HG02571 (cell line): ENCODE data around the gene DRAM1.
A peak's percentile ranks its signal among the peaks of the same experiment; 100 is the strongest.
"Not testable (repeated sequence)": the region's sequence is repeated elsewhere in the genome, so short reads cannot be mapped to it uniquely, and the experiment has no call there.

ENCODE experiments used
- ATAC-seq: cut with Tn5 transposase; IDR thresholded peaks from one replicate; pipeline ENCODE4 v1.9.1; 2021; ENCODE audit warnings: mild to moderate bottlenecking, moderate library complexity; ENCODE audit not compliant: unreplicated experiment

DRAM1 gene

DNA sequence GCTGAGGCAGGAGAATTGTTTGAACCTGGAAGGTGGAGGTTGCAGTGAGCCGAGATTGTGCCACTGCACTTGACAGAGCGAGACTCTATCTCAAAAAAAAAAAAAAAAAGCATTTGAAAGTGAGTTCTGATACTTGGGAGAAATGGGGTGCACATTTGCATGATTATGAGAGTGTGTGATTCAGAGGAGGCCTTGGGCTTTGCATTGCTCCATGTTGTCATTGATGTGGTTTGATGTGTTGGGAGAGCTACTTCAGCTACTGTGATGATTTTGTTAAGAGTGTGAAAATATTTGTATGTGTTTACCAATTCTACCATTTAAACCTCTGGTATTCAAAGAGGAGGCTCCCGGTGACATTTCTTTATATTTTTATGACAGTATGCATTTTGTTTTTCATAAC, 24.4 kb downstream of the DRAM1 start:
- ATAC-seq: no peak

DNA sequence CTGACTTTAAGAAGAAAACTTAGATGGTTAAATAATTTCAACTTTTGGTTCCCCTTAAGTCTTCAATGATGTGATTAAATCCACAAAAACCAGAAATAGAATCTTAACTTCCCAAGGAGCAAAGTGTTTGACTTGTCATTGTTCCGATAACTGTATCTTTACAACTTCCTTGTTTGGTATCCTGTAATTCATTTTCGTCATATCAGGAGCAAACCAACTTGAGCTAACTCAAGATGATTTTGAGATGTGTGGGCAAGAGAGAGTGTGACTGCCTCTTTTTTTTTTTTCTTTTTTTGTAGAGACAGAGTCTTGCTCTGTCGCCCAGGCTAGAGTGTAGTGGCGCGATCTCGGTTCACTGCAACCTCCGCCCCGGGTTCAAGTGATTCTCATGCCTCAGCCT, 25.3 kb downstream of the DRAM1 start:
- ATAC-seq: no peak

DNA sequence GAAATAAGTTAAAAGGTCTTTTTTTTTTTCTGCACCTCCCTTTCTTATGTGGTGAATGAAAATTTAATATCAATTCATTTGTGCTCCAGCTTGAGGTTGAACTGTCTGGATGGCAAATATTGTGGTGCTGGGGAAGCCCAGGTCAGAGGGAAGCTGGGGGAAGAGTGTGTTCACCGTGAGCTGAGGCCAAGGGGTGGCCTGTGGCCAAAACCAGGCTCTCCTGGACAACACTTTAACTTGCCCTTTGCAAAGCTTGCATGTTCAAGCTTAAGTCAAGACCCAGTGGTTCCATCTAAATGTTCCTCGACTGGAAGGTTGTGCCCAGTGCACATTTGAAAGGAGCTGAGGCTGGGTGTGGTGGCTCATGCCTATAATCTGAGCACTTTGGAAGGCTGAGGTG, 28.8 kb downstream of the DRAM1 start:
- no peak for ATAC-seq

DNA sequence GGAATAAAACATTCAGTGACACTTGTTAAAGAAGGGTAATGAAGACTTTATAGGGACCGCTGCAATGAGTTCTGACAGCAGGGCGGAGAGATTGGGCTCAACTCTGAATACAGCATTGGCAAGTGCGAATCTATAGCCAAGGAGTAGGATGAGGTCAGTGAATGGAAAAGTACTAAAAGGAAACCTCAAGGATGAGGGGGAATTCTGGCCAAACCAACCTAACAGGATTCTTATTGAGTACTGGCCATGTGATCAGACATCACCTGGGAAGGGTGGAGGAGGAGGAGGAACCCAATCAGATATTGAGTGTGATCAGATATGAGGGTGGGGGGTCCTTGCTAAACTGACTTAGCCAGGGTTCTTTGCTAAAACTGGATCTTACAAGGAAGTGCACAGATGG, 31.0 kb downstream of the DRAM1 start:
- no peak for ATAC-seq

DNA sequence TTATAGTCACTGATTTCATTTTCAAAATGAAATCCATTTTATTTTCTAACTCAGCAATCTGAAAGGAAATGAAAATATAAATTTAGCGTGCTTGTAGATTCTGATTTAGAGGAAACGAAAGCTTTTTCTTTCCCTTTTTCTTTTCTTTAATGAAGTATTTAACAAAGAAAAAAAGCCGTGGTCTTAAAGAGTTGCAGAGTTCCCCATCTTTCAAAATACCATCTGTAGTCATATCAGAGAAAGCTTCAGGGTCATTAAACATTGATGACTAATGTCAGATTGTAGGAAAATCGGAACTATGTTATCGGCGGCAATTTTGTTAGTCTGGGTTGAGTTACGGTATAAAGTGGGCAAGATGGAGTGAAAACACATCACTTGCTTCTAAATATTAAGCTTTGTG, 32.3 kb downstream of the DRAM1 start:
- ATAC-seq: no peak

DNA sequence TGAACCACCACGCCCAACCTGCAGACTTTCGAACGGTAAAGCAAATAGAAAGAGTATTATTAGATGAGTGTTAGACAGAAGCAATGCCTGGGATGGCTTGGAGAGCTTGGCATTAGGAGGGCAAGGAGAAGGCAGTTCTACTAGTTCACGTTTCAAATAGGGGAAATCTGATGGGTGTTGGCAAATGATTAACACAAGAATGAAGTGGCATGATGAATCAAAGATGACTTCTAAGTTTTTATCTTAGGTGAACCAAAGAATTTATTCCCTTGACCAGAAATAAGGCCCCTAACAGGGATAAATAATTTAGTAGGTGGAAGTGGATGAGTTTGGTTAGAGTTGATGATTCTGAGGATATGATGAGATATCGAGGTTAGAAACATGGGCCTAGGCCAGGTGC, 38.5 kb downstream of the DRAM1 start:
- ATAC-seq: no peak

DNA sequence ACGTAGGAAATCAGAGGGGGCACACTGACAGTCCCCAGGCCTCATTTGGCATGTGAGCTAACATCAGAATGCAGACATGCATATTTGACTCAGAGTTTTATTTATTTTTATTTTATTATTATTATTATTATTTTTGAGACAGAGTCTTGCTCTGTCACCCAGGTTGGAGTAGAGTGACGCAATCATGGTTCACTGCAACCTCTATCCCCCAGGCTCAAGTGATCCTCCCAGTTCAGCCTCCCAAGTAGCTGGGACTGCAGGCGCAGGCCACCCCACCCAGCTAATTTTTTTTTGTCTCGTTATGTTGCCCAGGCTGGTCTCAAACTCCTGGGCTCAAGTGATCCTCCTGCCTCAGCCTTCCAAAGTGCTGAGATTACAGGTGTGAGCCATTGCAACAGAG, 41.4 kb downstream of the DRAM1 start:
- not testable (repeated sequence) for ATAC-seq

DNA sequence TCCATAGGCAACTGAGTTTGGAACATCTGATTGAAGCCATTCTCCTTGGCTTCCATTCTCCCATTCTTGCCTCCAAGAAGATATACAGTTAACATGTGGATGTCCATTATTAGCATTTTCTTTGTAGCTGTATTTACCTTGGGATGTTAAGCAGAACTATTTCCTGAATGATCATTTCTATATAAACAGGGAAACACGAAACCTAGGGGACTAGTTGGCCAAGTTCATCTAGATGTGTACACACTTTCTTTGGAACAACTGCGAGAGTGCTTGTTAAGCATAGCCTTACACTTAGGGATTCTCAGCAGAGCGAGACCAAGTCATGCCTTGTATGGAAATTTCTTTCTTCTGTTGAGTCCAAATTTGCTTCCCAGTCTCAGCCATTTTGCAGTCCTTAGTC, 42.1 kb downstream of the DRAM1 start:
- ATAC-seq: no peak

DNA sequence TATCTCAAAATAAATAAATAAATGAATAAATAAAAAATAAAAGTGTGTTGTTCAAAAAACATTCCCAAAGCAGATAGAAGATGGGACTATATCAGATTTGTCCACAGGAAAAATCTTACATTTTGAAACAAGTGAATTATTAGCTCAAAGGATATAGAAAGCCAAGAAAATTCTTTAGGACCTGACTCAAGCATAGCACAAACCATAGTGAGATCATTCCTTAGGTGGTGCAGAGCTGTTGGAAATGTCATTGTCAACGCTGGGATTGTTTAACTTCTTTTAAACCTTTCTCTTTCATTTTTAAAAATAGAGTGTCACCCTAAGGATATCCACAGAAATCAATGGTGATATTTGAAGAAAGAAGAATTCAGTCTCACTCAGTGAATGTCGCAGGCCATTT, 43.5 kb downstream of the DRAM1 start:
- ATAC-seq: no peak

DNA sequence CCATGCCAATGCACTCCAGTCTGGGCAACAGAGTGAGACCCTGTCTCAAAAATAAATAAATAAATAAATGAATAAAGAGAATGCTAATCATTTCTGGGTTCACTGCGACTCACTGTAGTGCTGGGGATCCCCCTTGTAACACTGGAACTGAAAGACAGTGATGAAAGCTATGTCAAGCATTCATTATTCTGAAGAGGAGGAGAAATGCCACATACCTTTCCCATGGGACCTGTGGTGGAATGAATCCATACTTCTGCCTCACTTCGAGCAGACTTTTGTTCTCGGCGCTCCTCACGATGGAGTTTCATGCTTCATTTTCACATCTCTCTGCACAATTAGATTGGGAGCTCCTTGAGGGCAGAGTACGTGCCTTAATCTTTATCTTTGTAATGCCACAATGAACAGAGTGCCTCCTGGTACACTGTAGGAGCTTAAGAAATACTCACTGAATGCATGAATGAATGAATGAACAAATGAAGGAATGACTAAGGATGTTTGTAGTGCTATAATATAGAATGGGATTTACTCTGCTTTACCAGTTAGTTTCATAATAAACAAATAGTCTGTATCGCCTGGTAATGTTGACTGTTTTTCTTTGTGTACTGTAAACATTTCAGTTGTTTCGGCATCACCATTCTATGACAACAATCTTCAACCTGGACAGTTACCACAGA, 45.8 kb downstream of the DRAM1 start:
- no peak for ATAC-seq

DNA sequence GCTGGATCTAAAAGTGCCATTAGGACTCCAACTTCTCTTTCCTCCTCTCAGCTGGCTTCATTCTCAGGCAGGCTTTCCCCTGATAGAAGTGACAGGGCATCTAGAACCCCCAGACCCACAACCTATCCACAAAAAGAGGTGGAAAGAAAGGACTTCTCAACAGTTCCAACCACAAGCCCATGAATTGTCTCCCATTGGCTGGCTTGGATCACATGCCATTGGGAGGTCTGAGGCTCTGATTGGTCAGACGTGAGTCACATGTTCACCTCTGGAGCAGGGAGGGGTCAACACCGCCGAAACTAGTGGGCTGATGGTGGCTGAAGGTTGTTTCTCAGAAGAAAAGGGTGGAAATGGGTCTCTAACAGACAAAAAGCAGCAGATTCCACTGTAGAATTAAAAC, 47.2 kb downstream of the DRAM1 start:
- ATAC-seq: no peak

DNA sequence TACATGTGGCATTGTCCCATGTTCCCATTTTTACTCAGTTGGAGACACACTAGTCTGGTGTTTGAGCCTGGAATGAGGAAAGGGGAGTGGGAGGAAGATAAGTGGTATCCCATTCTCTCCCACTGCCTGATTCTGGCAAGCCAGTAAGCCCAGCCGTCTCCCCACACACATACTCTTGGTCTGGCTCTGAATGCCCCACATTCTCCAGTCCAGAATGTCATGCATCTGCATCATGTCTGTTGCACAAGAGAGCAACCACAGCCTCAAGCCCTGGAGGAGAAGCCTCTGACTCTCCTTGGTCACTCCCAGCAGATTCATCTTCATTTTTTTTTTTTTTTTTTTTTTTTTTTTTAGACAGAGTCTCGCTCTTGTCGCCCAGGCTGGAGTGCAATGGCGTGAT, 48.0 kb downstream of the DRAM1 start:
- ATAC-seq: no peak

DNA sequence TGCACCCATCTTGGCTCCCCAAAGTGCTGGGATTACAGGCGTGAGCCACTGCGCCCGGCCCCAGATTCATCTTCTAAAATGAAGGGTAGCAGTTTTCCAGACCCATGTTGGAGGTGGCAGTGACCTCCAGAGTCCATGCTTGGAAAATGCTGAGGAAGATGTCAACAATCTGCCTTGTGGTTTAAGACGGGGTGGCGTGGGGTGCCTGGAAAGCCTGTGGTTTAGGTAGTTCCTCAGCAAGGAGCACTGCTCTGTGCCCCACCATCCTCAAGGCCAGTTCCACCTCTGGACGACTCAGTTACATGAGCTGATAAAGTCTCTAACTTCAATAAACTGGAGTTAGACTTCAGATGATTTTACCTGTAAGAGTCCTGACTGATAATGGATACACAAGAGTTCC, 48.6 kb downstream of the DRAM1 start:
- no peak for ATAC-seq

DNA sequence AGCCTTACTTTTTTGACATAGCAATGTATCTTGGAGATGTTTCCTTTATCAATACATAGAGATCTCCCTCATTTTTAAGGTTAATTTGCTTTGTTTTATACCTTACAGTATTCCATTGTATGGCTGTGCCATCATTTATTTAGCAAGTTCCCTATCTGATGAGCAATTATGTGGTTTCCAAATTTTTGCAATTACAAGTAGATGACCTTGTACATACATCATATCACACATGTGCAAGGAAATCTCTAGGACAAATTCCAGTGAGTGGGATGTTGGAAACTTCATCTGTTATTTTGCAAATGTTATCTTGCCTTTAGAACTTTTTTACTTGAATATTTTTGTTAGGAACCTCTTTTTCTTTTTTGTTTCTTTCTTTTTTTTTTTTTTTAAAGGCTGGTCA, 49.7 kb downstream of the DRAM1 start:
- no peak for ATAC-seq

DNA sequence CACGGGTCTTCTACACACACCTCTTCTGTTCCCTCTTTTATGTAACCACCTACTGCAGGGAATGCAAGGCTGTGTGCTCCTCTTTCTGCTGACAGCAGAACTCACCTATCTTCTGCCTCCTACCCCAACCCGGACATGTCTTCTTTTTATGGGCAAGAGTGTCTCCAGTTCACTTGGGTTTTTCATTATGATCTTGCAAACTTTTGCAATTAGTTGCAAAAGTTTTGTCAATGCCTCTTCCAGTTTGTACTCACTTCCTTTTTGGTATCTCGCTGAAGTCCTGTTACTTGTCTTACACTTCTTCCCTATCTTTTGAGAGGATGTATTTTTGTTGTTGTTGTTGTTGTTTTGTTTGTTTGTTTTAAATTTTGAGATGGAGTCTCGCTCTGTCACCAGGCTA, 50.6 kb downstream of the DRAM1 start:
- ATAC-seq: no peak

DNA sequence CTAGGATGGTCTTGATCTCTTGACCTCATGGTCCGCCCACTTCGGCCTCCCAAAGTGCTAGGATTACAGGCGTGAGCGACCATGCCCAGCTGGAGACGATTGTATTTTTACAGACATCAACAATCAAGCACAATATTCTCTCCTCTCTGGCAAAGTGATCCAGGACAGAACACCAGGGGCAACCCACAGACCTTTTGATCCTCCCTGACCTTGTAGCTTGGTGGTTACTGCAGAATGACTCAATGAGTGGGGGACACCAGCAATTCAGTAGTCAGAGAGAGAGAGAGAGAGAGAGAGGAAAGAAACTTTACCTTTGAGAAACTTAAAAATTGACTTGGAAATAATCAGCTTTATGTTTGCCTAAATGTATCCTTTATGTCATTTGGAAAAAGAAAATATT, 51.2 kb downstream of the DRAM1 start:
- no peak for ATAC-seq

DNA sequence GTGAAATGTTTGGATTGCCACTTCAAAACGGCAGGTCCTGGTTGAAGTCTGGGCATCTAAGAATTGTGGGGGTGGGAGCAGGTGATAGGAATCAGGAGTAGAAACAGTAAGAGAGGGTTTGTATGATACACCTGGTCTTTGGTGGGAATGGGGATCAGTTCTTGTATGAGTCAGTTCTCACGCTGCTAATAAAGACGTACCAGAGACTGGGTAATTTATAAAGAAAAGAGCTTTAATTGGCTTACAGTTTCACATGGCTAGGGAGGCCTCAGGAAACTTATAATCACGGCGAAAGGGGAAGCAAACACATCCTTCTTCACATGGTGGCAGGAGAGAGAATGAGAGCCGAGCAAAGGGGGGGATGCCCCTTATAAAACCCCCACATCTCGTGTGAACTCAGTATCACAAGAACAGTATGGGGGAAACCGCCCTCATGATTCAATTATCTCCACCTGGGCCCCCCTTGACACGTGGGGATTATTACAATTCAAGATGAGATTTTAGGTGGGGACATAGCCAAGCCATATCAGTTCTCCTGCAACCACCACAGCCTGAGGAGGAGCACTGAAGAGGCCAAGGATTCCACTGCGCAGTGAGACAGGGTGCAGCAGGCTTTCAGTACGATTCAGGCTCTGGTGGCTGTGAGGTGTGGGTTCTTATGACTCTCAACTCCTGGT, 52.1 kb downstream of the DRAM1 start:
- no peak for ATAC-seq

DNA sequence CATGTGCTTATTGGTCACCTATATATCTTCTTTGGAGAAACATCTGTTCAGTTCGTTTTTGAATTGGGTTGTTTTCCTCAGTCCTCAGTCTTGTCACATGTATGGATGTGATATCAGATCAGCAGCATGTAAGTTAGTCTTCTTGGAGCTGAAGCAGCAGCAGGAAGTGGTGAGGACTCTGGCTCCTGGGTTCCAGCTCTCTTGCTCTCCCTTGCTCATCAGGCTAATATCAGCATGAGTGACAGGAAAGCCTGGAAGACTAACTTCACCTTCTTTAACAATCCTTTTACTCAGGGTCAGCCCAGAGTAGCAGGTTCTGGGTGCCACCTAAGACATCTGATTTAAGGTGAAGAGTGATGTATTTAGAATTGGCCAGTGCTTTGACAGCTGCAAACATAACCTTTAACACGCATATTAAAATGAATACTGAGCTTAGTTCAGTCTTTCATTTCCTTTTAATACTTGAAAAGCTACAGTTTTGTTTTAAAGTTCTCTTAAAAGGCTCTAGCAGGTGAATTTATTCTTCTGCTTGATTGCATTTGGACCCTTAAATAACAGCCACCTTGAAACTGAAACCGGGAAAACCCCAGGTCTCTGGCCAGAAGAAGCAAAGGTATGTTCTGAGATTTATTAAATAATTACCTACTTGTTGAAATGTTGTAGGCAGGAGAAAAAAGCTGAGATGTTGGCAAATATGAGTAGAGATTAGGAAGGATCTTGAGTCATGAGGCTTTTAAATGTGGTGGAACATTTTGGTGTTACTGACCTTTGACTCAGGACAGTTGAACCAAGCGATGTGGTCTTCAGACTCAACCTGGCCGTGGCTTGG, 54.3 kb downstream of the DRAM1 start:
- ATAC-seq: peak; percentile 32

DNA sequence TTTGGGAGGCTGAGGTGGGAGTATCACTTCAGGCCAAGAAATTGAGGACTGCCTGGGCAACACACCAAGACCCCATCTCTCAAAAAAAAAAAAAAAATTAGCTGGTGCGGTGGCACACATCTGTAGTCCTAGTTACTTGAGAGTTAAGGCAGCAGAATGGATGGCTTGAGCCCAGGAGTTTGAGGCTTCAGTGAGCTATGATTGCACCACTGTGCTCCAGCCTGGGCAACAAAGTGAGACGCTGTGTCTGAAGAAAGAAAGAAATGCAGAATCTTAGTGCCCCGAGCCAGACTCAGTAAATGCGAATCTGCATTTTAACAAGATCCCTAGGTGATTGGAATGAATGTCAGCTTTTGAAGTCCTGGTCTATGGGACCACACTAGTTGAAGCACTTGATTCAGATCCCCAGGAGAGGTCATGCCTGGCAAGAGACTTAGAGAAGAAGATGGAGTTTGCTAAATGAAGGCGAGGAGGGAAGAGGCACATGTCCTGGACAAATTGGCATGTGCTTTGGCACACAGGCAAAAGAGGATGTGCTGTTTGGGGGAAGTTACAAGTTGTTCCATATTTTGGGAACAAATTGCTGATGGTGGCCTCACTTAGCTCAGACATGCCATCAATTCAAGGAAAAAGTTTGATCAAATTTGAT, 56.6 kb downstream of the DRAM1 start:
- ATAC-seq: no peak

DNA sequence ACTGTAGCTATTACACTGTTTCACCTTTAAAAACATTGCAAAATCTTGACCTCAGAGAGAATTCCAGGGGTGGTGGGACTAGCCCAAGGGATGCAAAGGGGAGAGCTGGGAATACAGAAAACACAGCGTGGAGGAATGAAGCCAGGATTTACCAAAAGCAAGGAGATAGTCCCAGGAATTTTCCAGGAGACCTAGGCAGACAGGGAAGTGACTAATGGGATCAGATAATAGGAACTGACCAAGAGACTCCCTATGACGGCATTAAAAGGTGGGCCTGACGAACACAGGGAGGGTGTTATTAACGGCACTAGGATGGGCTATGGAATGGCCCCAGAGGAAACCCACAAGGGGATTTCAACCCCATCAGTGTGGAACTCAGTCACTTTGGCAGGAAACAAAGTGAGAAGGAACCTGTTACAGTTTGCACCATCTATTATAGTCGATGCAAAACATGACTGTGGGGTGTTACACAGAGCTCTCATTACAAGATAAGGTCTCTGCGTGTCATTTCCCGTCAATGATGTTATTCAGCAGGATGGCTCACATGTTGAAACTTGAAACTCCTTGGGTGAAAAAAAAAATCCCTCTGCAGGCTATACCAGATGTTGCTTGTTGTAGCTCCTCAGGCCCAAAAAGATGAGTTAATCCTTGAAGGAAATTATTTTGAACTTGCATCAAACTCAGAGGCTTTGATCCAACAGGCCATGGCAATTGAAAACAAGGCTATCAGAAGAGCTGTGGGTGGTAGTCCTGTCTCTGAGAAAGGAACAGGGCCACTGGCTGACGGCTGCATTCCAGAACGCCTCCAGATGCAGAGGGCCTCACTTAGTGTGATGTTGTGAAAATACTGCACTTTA, 58.7 kb downstream of the DRAM1 start:
- peak; percentile 72 for ATAC-seq

DNA sequence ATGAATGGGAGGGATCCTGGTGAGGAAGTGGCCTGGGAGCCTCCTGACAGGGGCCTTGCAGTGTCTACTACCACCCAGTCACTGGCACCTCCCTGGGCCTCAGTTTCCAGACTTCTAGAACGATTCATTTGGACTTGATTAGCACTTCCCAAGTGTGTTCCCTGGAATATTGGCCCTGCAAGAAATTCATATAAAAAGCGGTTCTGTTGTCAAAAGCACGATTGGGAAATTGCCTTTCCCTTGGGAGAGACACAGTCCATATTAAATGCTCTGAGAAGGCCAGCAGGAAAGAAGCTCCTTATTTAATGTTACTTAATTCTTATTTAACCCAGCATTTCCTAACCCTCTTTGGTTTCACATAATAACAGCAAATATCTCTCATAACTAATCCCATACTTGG, 61.9 kb downstream of the DRAM1 start:
- no peak for ATAC-seq
